HK-2 (cell line): ENCODE data around the gene TIFAB.

Experiments
- DNase-seq: peaks from one replicate; pipeline ENCODE4 v3.0.0-alpha.2; 2018; ENCODE audit not compliant: unreplicated experiment

Gene TIFAB

DNA sequence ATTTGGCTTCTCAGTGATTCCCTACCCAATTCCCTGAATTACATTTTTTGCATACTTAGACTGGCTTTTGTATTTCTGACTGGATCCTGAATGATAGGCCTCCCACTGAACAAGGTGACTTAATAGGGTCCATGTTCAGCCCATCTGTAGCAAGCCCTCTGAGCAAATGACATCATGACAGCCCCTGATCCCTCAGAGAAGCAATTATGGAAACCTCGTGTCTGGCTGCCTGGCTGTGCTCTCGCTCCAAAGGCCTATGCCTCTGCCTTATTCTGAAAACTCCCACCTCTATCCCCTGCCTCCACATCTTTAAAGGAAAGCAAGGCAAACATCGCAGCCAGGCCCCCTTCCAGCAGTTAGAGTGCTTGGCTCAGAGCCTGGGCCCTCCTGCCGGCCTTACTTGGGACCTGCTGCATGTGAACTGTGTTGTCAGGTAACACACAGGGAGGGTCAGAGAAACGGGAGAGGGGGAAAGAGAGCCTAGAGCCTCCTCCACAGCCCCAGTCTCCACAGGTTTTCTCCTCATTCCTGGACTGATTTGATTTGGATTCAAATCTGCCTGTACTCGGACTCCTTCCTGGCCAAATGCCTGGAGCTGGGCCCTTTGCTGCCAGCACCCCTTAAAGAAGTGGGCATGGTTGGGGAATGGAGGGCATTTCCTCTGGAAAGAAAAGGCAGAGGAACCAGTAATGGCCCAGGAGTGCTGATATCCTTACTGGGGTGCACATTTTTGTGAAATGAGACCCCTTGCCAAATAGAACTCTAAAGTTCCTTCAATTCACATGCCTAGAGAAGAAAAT, 8.8 kb downstream of the TIFAB start:
- no peak for DNase-seq

DNA sequence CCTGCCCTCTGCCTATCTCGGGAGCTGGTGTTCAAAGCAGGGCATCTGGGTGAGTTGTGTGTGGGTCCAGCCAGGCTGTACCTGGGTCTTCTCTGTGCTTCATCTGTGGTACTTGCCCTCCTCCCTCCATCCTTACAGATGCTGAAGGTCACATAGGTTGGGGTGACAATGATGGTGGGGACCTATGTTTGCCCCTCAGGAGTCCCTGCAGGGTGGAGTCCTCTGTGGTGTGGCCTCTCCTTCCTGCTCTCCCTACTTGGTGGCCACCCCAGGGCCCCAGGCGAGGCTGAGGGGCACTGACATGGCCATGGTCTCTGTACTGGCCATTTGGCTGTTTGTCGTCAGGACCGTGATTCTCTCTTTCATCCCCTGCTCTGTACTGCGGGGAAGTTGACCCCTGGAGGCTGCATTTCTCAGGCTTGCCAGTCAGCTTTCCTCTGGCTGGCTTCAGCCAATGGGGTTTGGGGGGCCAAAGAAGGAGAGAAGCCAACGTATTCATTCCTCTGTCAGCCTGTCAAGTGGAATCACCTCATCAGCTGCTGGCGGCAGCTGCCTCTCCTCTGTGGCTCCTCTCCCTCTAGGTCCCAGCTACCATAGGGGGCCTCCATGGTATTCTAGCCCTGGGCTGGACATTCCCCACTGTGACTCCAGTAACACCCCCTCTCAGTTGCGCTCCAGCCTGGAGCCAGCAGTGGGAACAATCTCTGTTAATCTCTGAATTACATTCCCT, 9.6 kb downstream of the TIFAB start:
- DNase-seq, result no peak

DNA sequence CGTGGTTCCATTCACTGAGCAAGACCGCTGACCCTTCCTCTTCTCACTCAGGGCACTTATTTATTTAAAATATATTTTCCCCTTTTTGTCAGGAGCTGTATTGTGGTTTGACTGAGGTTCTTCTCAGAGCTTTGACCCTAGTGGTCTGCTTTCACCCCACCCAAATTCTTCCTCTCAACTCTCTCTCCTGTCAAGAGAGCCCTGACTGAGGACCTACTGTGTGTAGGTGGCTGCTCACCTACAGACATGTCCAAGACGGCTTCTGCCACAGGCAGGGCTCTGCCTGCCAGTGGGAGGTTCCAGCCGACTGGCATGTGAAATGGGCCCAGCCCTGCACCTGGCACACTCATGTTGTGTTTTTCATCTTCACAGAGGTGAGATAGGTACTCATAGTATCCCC, 10.2 kb downstream of the TIFAB start:
- DNase-seq, result no peak

DNA sequence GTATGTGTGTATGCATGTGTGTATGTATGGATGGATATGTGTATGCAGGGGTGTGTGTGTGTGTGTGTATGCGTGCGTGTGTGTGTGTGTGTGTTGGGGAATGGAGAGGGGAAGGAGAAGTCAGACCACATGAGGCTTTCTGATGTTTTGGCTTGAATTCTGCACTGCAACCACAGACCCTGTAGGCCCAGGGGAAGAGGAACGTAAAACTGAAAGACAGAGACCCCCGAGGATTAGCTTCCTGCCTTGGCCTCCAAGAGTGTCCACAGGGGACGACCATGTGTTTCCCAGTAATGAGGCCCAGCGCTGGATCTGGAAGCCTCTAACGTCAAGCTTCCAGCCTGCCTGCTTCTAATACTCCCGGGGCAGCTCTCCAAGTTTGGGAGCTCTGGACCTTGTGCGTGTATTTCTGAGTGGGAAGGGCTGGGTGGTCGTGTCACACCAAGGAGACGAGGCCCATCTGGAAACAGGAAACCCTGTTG, 10.8 kb downstream of the TIFAB start:
- no peak for DNase-seq

DNA sequence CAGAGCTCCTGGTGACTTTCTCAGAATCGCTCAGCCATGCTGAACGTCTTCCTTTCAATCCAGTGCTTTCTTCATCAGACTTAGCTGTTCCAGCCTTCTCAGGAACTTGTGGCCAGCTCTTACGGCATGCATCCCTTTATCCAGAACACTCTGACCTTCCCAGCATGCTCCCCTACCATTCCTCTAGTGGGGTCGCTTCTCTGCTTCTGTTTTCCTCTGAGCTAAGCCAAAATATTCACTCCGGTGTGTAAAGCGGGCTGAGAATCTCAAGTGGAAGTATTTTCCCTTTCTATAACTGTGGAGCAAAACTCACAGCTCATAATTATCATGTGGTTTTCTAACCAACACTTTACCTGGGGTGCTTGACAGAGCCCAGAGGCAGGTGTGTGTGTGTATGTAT, 11.2 kb downstream of the TIFAB start:
- DNase-seq, result no peak

DNA sequence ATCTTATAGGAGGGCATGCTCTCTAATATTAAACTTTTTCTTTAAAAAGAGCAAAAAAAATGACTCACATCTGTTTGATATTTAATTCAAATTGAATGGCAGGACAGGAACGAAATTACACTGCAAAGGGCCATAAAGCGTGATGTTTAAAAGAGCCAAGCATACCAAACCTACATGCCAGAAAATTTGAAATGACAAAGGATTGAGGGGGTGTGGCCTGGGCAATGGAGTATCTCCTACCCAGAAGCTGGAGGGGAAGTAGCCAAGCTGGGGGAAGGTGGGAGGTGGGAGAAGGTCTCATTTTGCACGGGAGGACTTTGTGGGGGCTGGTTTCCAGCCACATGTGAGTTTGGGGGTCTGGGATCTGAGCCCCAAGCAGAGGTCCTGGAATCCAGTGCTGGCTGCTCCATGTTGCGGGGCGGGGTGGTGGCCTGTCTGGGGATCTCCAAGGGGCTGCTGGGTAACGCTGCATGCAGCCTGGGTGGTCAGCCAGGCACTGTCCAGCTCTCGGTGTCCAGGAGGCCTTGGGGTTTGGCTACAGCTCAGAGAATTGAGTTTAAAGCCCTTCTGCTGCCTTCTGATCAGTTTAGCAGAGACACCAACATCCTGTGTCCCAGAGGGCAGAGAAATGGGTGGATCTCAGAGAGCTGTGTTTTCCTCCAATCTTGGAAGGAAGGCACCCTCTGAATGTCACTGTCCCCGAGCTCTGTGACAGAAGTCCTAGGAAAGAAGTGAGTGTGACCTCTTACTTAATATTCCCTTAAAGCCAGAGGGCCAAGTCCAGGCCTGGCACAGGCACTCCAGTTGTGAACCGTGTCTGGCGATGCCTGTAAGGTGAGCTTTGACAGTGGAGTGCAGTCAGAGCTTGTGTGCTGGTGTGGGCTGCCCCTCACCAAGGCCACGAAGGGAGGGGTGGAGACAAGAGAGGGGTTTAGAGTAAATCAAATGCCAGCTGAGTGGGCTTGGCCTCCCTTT, 12.6 kb downstream of the TIFAB start:
- DNase-seq, result no peak

DNA sequence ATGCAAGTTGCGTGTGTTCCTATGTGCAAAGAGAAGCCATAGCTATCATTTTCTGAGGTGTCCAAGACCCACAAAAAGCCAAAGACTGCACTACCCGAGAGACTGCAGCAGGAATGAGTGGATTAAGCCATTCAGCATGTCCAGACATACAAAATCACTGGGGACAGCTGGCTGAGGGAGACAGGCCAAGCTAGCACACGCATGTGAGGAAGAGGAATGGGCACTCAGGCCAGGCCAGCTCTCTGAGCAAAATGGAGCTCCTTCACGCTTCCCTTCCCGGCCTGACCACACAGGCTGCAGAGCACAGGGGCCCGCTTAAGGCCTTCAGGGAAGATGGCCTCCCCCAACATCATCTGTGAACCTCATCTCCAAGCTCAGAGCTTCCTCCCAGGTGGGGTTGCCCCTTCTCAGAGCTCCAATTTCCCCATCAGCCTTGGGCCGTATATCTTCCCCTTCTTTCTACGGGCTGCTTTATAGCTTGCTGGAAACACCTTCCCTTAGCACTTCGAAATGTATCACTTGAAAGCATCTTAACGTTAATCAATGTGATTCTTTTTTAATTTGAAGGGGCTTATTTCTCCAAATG, 13.4 kb downstream of the TIFAB start:
- no peak for DNase-seq

DNA sequence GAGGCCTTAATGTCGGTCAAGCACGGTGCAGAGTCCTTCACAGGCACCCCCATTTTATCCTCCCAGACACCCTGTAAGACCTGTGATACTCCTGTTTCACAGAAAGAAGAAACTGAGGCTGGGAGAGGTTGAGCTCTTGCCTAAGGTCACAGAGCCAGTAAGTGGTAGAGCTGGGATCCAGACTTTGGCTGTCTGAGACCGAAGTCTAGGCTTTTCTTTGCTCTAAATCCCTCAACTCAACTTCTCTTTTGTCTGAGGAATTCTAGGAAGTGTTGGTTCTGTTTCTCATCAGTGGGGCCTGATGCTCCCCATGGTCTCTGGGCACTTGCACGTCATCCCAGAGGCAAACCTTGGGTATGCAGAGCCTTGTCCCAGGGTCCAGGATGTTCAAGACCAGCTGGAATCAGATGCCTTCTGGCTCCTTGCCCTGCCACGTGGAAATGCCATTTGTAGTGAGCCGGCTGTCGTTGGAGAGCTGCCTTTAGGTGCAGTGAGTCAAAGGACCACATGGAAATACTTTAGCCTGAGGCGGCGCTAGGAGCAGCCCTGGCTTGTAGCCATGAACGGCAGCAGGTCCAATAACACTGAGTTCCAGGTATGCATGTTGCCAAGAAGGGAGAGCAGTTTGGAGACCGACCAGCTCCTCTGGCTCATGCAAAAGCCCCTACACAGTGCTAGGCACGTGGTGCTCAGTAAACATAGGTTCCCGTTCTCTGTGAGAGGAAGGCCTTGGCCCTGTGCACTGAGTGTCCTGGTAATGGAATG, 14.2 kb downstream of the TIFAB start:
- peak; percentile 68 for DNase-seq

DNA sequence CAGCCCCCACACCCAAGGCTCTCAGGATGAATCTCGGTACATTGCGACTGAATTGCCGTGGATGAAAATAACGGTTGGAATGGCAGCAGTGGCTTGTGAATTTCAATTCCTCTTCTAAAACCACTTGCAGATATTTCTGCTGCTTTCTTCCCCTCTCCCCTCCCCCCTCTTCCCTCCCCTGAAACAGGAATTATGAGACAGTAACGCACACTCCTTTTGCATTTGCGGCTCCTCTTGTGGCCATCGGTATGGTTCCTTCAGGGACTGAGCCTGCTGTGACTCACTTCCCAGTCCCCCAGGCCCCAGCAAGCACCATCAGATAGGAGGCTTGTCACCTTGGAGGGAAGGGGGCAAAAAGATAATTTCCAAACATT, 14.7 kb downstream of the TIFAB start:
- DNase-seq, result no peak

DNA sequence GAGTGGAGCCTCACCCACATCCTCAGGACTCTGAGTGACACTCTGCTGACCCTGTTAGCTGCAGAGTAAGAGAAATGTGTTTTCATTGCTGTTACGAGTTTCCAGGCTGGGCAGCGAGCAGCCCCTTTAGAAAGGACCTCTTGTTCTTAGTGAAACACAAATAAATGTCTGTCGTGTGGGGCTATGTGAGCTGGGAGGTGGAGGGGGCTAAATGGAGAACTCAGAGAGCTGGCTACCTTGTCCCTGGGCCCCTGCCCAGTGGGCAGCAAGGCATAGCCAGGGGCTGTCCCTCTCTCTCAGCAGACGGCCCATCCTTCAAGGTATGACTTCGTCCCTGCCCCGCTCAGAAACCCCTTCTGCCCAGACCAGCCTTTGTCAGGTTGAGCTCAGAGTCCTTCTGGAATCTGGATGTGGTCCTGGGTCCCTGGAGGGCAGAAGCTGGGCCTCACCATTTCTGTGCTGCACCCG, 15.2 kb downstream of the TIFAB start:
- no peak for DNase-seq

DNA sequence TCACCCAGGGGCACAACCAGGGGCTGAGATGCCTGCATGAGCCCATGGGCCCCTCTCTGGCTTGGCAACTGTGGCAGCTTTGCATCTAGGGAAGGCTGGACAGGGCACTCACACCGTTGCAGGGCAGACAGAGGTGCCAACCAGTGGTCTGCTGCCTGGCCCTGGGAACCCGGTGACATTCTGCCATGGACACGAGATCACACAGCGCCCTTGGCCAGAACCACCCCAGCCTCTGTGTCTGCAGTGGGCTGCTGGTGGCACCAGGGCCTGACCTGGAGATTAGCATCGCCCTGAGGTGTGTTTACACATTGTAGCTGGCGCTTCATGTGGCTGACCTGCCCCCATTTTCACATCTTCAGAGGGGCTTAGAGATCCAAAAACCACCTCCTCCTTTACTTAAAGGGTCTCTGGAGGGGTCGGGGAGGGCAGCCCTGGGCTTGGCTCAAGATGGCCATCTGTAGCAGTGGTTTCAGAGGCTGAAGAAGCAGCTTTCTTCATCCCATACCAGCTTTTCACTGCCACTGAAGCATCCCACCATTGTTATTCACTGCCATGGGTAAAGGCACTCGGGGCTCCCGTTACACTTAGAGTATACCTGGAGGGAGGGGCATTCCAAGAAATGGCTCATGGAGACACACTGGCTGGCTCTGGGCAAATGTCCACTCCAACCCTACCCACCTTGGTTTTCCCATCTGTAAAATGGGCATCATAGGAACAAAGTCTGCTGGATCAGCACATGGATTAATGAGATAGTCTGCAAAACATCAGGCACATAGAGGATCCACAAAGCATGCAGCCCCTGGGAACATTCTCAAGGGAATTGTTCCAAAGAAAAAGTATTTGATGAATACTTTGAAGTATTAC, 16.5 kb downstream of the TIFAB start:
- DNase-seq, result no peak

DNA sequence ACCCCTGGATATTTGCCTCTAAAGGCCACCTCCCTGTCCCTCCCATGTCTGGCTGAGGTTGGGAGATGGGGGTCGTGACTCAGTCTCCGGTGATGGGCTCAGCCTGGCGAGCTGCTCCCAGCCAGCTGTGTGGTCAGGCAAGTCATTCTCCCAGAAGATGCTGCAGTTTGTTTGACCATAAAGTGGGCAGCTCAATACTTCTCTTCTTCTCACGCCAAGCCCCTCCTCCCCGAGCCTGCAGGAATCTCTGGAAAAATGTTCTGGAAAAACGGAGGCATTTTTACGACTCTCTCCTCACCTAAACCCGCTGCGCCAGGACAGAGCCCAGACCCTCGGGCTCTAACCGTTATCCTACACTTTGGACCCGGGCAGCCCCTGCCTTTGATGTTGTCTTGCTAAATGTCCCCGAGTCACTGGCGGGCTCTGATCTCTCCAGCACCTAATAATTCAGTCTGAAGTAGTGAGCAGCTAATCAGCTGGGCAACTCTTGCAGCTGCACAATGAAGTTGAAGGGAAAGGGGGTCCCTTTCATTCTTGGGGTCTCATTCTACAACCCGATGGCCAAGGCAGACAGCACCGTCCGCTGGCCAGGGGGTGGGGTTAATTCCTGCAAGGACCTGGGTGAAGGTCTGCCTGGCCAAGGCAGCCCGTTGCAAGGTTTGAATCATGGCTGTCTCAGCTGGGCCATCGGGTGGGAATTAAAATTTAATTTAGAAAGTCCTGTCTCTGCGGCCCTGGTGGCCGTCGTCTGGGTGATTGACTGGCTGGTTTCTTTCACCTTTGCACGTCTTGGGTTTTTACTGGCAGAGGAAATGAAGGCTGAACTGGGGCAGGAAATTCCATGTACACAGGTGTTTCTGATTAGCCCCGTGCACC, 17.3 kb downstream of the TIFAB start:
- no peak for DNase-seq

DNA sequence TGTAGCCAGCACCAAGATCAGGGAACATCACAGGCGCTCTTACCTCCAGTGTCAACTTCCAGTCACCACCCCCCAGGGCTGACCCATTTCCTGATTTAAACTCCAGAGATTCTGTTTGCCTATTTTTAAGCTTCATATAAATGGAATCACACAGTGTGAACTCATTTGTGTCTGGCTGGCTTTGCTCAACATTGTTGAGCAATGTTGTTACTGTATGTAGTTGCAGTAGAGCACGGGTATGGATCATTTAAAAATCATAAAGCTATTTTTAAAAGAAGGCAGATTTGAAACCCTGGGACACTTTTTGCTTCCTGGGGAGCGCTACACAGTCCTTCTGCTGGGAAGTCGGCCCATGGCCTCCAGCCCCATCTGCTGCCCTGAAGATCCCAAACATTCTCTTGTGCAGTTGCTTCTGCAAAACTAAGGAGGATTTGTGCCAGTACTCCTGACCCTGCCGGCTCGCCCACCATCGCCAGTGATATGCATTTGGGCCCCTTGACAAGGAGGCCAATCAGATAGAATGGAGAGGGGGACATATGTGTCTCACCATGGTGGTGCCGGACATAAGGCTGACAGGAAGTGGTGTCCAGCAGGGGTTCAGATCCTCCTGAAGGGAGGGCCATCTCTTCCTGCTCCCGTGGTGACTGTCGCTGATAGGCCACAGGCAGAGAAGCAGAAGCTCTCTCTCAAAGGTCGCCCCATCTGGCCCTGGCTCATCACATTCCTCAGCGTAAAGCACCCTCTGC, 18.3 kb downstream of the TIFAB start:
- DNase-seq, result no peak

DNA sequence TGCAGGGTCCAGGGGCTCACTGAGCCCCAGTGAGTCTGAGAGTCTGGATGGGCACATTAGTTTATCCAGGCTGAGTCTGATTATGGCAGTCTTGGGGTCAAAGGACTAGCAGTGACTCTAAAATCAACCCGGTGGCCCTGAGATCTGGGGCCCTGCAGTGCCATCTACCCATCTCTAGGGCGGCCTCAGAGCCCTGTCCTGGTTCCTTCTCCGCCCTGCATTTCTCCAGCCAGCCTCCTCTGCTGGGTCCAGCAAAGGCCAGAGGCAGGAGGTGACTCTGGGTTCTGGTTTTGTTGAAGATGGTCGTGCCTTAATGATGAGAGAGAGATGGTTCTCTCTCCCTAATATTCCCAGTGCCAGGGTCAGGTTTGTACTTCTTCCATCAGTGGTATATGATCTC, 20.0 kb downstream of the TIFAB start:
- no peak for DNase-seq

DNA sequence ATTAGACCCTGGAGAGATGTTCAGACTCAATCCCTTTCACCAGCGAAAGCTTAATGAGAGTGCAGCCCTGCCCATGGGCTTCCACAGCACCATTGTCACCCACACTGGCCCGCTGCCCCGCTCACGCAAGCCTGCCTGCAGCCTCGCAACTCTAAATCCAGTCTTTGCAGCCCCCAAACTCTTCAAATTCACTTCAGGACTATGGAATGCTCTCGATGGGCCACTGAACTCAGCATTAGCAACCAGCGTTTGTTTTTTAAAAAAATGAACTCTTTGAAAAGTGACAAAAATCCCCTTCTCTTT, 22.1 kb downstream of the TIFAB start:
- no peak for DNase-seq

DNA sequence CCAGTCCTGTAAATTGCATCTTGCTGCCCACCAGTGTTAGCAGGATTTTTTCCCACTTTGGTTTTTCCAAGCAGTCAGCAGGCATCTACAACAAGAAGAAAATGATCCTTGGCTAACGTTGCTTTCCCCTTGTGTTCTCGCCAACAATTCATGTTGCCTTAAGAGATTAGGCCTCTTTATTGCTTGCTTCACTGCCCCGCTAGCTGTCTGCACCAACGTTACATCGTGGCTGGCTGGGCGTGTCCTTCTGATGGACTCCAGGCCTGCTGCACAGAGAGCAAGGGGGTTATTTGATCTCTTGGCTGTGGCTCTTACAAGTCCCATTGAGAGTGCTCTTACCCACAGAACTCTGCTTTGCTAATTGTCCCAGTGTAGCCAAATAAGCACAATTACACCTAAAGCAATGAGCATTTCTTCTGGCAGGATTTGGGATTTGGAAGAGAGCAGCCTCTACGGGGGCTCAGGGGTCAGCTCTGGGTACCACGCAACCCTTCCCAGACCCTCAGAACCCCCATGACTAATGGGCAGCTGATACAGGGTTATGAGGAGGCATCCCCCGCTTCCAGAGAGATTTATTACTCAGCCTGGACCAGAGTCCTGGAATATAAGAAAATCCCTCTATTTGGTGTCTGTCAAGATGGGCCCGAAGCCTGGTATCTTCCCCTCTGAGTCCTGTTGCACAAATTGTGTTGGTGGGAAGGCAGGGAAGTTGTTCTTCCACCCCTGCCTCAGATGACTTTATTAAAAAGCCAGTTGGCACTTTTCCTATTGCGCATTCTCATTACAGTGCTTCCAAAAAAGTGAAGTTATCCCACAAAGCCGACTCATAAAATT, 22.6 kb downstream of the TIFAB start:
- DNase-seq, result no peak

DNA sequence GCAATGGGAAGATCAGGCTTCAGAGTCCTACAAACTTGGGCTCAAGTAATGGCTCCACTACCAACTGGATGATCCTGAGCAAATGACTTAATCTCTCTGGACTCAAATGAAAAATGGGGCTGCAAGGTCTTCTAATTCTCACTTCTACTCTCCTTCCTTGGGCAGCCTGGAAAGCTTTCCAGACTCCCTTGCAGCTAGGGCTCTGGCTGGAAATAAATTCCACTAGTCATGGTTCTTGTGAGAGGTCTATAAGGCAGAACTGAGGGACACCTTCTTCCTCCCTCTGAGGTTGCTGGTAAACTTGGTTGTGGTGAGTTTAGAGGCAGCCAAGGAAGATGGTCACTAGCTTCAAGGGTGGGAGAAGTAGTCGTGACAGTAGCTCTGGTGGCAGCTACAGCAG, 23.6 kb downstream of the TIFAB start:
- DNase-seq, result no peak
